Brain pericyte (primary cell): Measurements from ENCODE around the gene POGLUT3.

Source experiments
- DNase-seq: peaks from one replicate; pipeline ENCODE4 v3.0.0-alpha.2; 2012; ENCODE audit warnings: low read depth, low spot score

POGLUT3 gene, protein sequence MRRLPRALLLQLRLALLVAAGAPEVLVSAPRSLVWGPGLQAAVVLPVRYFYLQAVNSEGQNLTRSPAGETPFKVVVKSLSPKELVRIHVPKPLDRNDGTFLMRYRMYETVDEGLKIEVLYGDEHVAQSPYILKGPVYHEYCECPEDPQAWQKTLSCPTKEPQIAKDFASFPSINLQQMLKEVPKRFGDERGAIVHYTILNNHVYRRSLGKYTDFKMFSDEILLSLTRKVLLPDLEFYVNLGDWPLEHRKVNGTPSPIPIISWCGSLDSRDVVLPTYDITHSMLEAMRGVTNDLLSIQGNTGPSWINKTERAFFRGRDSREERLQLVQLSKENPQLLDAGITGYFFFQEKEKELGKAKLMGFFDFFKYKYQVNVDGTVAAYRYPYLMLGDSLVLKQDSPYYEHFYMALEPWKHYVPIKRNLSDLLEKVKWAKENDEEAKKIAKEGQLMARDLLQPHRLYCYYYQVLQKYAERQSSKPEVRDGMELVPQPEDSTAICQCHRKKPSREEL

DNA sequence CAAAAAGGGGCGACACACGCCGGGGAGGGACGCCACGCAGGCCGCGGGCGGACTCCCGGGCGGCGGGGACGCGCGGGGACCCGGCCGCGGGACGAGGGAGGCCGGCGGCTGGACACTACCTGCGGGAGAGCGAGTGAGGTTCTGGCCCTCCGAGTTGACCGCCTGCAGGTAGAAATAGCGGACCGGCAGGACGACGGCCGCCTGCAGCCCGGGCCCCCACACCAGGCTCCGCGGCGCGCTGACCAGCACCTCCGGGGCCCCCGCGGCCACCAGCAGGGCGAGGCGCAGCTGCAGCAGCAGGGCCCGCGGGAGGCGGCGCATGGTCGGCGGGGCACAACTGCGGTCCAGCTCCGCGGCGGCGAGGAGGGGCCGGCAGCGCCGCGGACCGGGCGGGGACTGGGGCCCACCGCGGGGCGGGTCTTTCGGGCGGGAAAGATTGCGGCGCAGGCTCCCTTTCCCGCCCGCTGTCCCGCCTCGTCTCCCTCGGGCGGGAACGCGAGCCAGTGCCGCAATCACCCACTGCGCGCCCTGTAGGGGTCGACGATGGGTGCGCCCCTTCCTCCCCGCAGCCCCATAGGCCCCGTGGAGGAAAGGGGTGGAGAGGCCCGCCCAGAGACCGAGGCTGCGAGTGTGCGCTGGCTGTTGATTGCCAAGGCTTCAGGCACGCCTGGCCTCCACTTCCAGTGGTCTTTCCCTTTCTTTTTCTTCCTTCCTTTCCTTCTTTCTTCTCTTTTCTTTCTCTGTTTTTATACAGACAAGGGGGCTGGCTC, at the start of gene POGLUT3:
POGLUT3 (minus strand) TSS at position 339 of the 770 bp plus-strand sequence; CDS start at position 321, 18 bp downstream.
- no peak for DNase-seq

DNA sequence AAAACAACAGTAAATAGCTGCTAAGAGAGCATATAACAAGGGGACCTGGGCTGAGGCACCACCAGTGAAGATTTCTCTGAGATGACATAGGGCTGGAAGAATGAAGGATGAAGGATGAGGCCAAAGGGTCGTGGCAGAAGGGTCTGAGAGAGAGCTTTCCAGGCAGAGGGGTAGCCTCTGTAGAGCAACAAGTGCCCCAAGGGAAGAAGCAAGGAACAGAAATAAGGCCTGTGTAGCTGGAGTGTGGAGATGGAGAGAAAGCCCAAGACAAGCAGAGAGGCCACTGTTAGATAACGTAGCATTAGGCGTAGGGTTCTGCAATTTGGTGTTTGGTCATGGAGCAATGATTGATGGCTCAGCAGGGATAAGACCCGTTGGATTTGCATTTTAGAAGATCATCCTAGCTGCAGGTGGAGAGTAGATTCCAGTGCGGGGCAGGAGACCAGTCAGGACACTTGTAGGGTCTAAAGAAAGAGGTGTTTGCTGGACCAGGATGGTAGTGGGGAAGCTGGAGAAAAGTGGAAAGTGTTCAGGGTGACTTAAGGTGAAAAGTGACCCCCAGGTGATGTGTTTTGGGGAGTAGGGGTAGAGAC, 47.8 kb upstream of the POGLUT3 start:
- DNase-seq, result no peak

DNA sequence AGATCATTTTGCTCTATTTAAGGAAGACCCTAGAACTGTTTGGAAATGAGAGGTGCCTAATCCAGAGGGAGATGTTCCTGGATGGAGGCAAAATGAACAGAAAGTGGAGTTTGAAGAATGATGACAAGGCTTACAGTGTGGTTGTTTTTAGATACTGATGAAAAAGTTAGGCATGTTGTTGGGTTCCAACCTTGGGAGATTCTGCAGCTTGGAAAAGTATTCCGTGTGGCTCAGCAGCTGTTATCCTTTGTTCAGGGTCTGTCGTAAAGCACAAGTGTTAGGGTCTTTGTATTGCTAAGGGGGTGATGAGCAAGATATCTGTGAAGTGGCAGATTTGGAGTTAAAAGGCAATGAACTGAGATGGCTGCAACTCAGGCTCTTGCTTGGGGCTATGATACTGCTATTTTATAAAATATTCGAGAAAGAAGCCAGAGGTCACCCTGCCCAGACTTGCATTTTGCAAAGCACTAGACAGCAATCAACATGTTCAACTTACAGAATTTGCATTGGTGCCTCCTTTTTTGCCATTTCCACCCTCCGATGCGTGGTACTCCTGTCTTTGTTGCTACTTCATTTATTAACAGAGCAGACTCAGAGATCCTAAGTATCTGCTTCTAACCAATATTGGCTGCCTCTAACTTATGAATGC, 45.3 kb upstream of the POGLUT3 start:
- DNase-seq, result no peak

DNA sequence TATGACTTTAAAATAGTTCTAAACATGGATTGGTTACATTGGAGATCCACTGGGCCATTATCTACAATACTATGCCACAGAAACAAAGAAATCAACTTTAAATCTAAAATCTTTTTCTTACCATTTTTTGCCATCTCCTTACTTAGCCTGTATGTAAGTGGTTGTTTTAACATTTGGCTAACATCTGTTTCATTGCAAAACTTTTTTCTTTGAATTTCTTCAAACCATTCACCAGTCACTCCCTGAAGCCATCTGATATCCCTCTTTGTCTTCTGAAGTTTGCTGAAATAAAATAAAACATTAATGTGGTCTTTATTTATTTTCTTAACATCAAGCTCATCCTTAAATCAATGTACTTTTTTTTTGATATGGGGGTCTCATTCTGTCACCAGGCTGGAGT, 43.3 kb upstream of the POGLUT3 start:
- DNase-seq, result no peak

DNA sequence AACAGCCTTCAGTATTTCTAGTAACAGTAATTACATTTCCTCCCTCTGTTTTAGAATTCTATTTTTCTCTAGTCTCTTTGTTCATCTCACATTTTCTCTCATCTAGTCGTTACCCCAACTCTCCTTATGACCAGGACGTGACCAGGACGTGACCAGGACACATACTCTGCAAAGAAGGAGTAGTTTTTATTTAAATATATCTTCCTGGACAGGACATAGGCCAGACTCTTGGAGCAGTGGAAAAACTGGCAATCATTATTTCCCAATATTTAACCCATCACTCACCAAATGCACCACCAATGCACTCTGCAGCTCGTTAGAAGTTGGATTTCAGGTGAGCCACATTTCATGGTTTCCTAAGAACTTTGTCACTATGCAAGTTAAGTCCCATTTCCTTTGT, 40.3 kb upstream of the POGLUT3 start:
- no peak for DNase-seq

DNA sequence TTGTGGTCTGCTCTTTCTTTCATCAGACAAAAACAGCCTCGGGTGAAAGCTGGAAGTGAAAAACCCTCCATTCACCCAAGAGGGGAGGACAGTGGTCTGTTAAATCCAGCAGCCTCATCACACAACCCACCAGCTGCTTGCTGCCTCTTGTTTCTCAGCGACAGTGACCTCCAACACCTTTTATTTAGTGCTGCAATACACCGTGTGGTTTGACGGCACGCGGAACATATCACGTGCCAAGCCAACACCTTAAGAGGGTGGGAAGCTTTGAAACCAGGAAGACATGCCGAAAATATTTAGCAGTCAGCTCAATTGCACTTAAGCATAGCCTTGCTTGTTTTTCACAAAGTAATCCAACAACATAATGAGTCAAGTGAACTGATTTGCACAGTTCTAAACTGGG, 39.8 kb upstream of the POGLUT3 start:
- no peak for DNase-seq

DNA sequence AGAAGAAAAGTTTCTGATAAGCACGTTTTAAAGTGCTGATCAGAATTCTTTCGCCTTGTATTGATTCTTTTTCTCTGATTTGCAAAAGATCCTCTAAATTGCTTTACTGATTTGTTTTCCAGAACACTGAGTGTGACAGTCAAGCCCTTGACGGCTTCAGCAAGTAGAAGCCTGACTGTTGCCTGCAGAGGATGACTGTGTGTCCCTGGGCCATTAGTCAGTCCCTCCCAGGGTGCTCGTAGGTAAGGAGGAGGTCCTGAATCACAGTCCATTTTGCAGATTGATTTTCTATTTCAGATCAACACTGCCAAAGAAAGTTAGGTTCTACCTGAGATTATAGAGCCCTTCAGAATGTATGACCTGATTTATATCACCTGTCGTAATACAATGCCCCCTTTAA, 38.6 kb upstream of the POGLUT3 start:
- no peak for DNase-seq

DNA sequence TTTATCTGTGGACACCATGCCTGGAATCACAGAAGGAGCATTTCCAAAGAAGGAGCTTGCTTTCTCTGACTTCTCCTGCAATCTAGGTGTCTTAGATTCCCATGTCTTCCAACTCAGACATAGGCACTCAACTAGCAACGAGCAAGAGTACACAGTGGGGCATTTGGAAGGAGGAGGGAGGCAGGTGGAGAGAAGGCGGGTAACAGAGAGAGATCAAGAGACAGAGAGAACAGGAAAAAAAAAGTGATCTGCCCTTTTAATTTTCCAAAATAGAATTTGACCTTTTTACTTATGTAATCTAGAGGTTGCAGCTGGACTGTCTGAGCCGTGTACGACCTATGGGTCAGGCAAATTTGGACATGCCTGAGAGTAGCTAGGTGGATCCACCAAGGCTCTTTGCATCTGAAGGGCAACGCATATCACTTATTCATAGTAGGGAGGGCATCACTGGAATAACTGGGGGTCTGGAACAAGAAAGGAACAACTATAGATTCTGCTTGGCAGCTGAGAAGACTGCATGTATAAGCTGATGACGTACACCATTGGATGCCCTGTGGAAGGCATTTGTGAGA, 37.3 kb upstream of the POGLUT3 start:
- DNase-seq, result no peak

DNA sequence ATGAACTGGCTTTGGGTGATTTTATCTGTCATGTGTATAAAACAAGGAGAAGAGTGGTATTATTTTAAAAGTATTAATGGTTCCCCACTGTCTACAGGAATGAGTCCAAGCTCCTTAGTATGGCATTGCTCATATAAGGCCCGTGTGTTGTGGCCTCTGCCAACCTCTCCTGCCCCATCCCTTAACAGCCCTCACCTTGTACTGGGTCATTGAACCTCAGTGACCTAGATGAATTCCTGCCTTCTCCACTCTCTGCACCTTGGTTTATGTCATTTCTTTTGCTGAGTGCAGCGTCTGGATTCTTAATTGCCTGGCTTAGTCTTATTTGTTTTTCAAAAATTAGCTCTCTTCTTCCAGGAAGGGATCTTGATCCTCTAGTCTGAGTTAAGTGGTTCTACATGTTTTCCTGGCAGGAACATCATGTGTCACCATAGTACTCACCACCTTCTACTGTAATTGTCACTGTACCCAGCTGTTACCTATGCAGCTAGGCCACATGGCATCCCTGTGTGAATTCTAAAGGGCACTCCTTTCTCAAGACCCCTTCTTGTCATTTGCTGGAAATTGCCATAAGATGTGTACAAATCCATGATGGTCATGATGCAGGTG, 36.2 kb upstream of the POGLUT3 start:
- DNase-seq, result no peak

DNA sequence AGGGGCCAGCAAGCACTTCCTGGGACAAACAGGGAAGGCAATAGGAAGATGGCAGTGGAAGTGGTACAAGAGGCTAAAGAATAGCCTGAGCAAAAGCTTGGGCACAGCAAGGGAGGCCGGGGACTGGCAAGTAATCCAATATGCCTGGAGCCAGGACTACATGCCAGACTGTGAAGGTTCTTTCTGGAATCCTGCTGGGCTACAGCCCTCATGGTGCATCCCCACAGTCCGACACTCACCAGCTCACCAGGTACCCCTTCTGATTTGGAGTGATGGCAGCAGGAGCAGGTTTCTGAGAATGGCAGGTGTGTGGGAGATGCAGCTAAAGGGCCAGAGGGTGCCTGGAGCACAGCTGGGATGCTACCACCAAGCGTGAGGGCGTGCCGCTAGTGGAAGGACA, 32.2 kb upstream of the POGLUT3 start:
- DNase-seq, result no peak

DNA sequence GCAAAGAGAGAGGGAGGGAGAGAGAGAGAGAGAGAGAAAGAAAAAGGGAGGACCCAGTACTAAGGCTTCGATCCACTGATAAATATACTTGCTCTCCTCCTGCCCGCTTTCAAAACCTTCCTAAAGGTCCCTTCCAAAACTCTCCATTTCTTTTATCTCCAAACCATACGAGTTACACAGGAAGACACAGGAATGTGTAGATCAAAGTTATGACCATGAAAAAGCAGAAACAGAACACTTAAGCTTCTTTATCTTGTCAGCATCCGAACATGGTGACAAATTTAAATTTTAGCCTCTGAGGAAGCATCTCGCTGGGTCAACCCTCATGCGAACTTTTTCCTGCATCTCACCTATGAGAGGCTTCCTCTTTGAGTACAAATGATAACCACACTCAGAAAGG, 29.2 kb upstream of the POGLUT3 start:
- DNase-seq, result no peak

DNA sequence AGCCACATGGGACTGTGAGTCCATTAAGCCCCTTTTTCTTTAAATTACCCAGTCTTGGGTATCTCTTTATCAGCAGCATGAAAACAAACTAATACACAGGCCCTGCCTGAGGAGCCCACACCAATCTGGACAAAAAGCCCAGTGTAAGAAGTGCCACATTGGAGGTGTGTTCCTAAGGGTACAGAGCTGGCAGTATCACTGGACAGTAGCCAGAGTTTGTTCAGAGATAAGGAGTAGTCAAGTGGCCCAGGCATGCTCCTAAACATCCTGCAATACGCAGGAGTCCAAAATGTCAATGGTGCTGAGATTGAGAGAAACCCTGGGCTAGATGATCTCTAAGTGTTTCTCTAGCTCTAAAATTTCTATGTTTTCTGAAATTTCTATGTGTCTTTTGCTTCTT, 27.0 kb upstream of the POGLUT3 start:
- DNase-seq, result no peak

DNA sequence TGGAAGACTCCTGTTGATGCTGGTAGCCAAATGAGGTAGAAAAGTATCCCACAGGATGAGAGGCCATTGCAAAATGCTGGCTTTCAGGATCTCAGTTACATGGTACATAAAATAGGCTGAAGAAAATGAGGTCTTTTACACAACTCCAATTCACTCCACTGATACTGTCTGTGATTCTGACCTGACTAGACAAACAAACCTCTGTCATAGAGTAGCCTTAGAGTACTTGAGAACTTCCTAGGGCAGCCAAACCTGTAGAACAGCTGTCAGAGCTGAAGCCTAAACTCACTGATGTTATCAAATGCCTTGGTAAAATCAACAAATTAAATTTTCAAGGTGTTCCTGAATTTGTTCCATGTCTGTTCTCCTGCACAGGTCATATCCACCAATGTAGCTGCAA, 26.2 kb upstream of the POGLUT3 start:
- DNase-seq, result no peak

DNA sequence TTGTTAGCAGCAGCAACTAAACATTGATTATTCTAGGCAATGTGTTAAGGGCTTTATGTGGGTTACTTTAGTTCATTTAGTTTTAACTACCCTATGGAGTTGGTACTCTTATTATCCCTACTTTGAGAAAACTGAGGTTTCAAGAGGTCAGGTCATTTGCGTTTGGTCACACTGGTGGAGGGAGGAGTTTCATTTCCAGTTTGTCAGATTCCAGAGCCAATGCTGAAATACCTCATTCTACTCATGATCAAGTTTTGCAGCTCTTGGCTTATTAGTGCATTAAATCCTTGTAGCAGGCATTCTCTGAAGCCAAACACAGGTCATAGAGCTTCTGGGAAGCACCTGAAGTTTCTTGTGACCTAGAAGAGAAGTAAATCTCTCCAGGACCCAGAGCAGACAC, 24.1 kb upstream of the POGLUT3 start:
- DNase-seq, result no peak

DNA sequence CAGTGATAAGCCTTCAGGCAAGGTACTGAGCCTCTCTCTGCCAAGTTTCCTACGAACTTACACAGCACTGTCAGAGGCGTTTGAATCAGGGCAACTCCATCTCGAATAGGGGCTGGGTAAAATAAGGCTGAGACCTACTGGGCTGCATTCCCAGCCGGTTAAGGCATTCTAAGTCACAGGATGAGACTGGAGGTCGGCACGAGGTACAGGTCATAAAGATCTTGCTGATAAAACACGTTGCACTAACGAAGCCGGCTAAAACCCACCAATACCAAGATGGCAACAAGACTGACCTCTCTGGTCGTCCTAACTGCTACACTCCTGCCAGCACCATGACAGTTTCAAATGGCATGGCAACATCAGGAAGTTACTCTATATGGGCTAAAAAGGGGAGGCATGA, 20.4 kb upstream of the POGLUT3 start:
- no peak for DNase-seq

DNA sequence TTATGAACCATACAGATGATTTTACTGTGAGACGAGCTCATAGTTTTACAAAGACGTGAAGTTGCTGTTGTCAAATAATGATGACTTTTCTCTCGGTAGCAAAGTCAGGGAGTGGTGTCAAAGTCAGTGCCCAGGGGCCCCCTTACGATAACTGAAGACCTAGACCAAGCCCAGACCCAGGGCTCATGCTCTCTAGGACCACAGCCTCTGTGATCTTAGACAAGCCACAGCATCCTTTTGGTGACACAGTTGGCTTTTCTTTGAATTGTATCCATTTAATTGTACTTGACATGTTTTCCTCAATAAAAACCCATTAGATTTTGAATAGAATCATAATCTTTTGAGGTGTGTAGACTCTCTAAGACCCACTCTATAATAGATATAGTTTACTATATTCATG, 17.9 kb upstream of the POGLUT3 start:
- no peak for DNase-seq

DNA sequence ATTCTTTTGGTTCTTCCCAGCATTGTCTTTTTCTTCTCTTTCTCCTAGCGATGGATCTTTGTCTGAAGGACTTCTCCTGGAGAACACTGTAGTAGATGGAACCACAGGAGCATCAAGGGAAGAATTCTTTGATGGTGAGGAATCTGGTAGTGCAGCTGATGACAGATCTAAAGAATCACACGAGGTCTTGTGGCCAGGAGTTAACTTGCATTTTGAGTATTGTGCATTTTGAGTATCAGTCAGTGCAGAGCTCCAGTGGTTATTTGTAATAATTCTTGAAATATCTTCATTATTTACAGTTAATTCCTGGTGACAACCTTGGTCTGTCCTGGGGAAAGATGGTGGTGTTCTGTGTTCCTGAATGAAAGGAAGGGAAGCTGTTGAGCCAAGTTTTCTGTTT, 14.5 kb upstream of the POGLUT3 start:
- DNase-seq, result no peak

DNA sequence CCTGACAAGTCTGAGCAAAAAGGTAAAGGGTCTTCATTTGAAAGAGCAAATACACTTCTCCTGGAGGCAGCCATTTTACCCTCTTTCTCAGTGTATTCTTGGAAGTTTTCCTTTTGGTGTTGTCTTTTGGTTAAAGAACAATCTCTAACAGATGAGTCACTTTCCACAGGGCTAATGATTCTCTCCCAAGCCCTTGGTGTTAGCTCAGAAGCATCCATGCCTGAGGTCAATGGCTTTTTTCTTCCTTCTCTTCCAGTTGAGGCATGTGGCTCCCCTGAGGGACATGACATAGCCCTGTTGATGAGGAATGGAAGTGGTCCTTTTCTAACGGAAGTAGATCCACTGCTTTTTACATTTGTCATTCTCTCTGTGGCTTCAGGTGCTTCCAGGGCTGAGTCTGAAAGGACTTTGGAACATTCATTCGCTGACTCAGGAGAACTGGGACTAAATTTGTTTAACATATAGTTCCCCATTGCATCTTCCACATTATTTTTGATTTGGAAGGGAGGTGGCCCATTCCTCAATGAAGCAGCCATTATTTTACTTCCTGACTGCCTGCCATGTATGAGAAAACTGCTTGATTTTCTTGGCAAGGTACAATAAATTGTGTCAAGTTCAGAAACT, 13.8 kb upstream of the POGLUT3 start:
- no peak for DNase-seq

DNA sequence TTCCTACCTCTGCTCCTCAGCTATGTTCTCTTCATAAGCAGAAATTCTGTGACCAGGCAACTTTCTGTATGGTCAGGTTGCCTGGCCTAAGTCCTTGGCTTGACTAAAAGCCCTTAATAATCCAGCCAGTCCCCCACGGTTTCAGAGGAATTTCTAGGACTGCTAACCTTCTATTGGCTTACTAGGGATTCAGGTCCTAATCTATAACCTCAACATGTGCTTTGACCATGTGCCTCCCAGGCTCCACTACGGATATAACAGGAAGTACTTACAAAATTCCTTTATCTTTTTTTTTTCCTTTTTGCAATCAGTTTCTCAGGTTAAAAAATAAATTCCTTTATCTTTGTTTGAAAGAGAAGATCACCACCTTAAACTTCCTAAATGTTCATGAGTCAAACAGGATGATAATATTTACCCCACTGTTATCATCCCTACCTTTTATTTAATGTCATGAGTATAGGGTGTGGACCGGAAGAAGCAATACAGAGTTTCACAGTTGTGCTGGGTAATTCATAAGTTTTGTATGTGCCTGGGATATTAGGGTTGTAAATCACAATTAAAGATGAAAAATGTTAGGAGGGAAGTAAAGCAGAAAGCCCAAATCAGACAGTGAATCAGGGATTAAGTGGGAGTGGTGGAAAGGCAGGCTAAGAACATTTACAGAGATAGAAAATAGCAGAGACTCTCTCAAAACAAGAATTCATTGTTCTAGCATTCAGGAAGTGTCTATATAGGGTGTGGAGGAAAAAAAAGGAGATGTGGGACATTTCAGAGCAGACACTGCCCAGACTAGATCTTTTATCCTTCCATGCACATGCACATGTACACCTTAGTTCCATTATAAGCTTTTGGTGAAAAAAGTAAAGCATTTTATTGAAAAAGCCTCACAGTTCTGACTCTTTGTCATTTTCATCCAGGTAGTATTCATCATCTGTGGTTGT, 10.7 kb upstream of the POGLUT3 start:
- DNase-seq, result no peak

DNA sequence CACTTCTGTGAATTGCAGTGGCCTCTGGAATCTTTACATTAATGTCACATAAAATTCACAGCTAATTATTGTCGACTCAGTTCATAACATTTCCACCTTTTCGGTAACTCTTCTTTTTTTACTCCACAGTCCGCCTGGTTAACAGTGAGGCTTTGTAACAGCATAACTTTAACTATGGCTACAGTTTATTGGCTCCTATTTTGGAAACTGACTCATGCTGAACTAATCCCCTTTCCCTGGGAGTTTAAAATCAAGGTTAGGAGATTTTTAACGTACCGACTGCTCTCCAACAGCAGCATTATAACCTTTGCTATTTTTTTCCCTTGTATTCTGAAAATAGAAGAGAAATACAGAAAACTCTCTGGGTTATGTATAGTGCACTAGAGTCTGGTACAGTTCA, 3.2 kb upstream of the POGLUT3 start:
- DNase-seq, result no peak
